ENCODE measurements around the gene PARP3. TPM values are rescaled to one million over a fixed set of nuclear protein-coding genes. Genes with fewer than 3 reads are reported as not detected.

PARP3 gene
- total and polyA plus RNA-seq, 9 of the 15 experiments (the other 6 are each of a cell fraction or from before 2014, with no cell fraction given): 0.46 to 6.6 (median 4.5) TPM

DNA sequence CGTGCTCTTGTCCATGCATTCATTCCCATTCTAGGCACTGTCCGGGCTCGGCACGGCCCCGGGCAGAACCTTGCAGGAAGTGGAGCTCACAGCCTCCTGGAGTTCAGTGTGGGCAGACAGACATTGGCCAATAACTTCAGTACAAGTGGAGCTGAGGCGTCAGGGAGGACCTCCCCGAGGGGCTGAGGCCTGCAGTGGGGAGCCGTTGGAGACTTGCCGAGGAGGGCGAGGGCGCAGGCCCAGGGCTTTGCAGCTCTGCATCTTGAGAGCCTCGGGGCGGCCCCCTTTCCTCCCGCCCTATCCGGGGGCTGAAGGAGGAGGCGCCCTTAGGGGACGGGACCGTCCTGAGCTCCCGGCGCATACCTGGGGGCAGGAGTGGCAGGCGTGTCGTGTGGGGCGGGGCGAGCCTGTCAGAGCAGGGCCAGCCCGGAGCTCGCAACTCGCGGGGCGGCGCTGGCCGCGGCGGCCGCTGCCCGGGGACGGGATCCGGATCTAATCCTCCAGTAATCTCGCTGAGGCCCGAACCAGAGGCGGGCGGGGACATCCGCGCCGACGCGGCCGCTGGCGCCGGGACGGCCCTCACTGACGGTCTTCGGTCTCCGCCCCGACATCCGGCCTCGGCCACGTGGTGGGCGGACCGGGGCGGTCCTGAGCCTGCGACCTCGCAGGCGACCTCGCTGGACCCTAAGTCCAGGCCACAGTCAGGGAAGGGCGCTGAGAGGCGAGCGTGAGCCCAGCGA, 40.8 kb downstream of the PARP3 start, which contains the start of gene ACY1 (continued):
- TF ChIP-seq ZNF583 (CRISPR knock-in tag; IDR thresholded peaks at IDR 0.05) (no peak), KAT8 (IDR thresholded peaks at IDR 0.05; ENCODE audit: low read depth) (no peak), ZZZ3 (IDR thresholded peaks at IDR 0.05) (no peak), TRIM24 (IDR thresholded peaks at IDR 0.05) (no peak), SIN3A (IDR thresholded peaks at IDR 0.05; ENCODE audit: borderline replicate concordance in 2 of 2, control insufficient read depth in 1 of 2, low read depth in 2 of 2, low read length in 2 of 2) (peak; percentile 33 to 88; a peak in 2 of 4 replicates), ZSCAN29 (IDR thresholded peaks at IDR 0.05) (peak; percentile 60; the same call in 1 of the 2 replicates), ELF2 (CRISPR knock-in tag; IDR thresholded peaks at IDR 0.05) (no peak), POLR2AphosphoS2 (IDR thresholded peaks at IDR 0.05; ENCODE audit: low read length) (no peak), ILF3 (IDR thresholded peaks at IDR 0.05; ENCODE audit: borderline replicate concordance) (no peak), PTRF (tag; IDR thresholded peaks at IDR 0.05) (no peak), MYNN (IDR thresholded peaks at IDR 0.05) (0 out of 2 replicates have a peak, but pooled peaks have one; percentile 12), MYNN (CRISPR knock-in tag; IDR thresholded peaks at IDR 0.05) (no peak), COPS2 (conservative IDR thresholded peaks at IDR 0.05) (no peak), CHD4 (IDR thresholded peaks at IDR 0.05; ENCODE audit: insufficient read depth, insufficient replicate concordance, low read depth, low read length, poor library complexity, severe bottlenecking) (no peak), LARP7 (IDR thresholded peaks at IDR 0.05) (no peak), KLF6 (CRISPR knock-in tag; IDR thresholded peaks at IDR 0.05; ENCODE audit: borderline replicate concordance) (no peak)
- TF ChIP-seq, protein P1, sequence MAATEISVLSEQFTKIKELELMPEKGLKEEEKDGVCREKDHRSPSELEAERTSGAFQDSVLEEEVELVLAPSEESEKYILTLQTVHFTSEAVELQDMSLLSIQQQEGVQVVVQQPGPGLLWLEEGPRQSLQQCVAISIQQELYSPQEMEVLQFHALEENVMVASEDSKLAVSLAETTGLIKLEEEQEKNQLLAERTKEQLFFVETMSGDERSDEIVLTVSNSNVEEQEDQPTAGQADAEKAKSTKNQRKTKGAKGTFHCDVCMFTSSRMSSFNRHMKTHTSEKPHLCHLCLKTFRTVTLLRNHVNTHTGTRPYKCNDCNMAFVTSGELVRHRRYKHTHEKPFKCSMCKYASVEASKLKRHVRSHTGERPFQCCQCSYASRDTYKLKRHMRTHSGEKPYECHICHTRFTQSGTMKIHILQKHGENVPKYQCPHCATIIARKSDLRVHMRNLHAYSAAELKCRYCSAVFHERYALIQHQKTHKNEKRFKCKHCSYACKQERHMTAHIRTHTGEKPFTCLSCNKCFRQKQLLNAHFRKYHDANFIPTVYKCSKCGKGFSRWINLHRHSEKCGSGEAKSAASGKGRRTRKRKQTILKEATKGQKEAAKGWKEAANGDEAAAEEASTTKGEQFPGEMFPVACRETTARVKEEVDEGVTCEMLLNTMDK (IDR thresholded peaks at IDR 0.05; ENCODE audit: borderline replicate concordance, insufficient read depth, low read depth, low read length, poor library complexity, severe bottlenecking): no peak
- TF ChIP-seq, protein P2, sequence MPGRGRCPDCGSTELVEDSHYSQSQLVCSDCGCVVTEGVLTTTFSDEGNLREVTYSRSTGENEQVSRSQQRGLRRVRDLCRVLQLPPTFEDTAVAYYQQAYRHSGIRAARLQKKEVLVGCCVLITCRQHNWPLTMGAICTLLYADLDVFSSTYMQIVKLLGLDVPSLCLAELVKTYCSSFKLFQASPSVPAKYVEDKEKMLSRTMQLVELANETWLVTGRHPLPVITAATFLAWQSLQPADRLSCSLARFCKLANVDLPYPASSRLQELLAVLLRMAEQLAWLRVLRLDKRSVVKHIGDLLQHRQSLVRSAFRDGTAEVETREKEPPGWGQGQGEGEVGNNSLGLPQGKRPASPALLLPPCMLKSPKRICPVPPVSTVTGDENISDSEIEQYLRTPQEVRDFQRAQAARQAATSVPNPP (IDR thresholded peaks at IDR 0.05; ENCODE audit: borderline replicate concordance, insufficient read depth, insufficient read length): no peak
- TF ChIP-seq, protein P3, sequence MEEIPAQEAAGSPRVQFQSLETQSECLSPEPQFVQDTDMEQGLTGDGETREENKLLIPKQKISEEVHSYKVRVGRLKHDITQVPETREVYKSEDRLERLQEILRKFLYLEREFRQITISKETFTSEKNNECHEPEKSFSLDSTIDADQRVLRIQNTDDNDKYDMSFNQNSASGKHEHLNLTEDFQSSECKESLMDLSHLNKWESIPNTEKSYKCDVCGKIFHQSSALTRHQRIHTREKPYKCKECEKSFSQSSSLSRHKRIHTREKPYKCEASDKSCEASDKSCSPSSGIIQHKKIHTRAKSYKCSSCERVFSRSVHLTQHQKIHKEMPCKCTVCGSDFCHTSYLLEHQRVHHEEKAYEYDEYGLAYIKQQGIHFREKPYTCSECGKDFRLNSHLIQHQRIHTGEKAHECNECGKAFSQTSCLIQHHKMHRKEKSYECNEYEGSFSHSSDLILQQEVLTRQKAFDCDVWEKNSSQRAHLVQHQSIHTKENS (CRISPR knock-in tag; IDR thresholded peaks at IDR 0.05): no peak
- TF ChIP-seq, protein P4, sequence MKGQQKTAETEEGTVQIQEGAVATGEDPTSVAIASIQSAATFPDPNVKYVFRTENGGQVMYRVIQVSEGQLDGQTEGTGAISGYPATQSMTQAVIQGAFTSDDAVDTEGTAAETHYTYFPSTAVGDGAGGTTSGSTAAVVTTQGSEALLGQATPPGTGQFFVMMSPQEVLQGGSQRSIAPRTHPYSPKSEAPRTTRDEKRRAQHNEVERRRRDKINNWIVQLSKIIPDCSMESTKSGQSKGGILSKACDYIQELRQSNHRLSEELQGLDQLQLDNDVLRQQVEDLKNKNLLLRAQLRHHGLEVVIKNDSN (CRISPR knock-in tag; IDR thresholded peaks at IDR 0.05): peak; percentile 92
- TF ChIP-seq, protein P5, sequence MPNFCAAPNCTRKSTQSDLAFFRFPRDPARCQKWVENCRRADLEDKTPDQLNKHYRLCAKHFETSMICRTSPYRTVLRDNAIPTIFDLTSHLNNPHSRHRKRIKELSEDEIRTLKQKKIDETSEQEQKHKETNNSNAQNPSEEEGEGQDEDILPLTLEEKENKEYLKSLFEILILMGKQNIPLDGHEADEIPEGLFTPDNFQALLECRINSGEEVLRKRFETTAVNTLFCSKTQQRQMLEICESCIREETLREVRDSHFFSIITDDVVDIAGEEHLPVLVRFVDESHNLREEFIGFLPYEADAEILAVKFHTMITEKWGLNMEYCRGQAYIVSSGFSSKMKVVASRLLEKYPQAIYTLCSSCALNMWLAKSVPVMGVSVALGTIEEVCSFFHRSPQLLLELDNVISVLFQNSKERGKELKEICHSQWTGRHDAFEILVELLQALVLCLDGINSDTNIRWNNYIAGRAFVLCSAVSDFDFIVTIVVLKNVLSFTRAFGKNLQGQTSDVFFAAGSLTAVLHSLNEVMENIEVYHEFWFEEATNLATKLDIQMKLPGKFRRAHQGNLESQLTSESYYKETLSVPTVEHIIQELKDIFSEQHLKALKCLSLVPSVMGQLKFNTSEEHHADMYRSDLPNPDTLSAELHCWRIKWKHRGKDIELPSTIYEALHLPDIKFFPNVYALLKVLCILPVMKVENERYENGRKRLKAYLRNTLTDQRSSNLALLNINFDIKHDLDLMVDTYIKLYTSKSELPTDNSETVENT (CRISPR knock-in tag; IDR thresholded peaks at IDR 0.05): no peak
